Esophagus muscularis mucosa (tissue), 4 donors: ENCODE measurements around the gene AKNAD1. TPM values are rescaled to one million over a fixed set of nuclear protein-coding genes. Genes with fewer than 3 reads are reported as not detected.

Experiments
- DNase-seq: peaks from one replicate; pipeline ENCODE4 v3.0.0-alpha.2; 2017; ENCODE audit errors: extremely low spot score
- H3K27ac ChIP-seq, 4 donors: fragments of 200-600 bp; sonication (generic); replicated peaks in 1 of 4; 1 replicate in 3 of 4; 2 replicates in 1 of 4; pipeline ENCODE4 v1.5.1; 2016 to 2019; ENCODE audit warnings: mild to moderate bottlenecking in 1 of 4
- H3K27me3 ChIP-seq, 4 donors: fragments of 200-600 bp; sonication (generic); one replicate each; pipeline versions ENCODE4 v1.5.1 to v1.6.0; 2016 to 2019
- H3K36me3 ChIP-seq, 4 donors: fragments of 200-600 bp; sonication (generic); one replicate each; pipeline ENCODE4 v1.5.1; 2016 to 2019
- H3K4me1 ChIP-seq, 4 donors: fragments of 200-600 bp; sonication (generic); one replicate each; pipeline ENCODE4 v1.5.1; 2016 to 2019
- H3K4me3 ChIP-seq, 4 donors: fragments of 200-600 bp; sonication (generic); 1 replicate in 2 of 4; 2 replicates in 2 of 4; pipeline ENCODE4 v1.5.1; 2016 to 2019; ENCODE audit warnings: mild to moderate bottlenecking in 4 of 4, moderate library complexity in 1 of 4
- H3K9me3 ChIP-seq, 4 donors: fragments of 200-600 bp; sonication (generic); 1 replicate in 3 of 4; 2 replicates in 1 of 4; pipeline ENCODE4 v1.5.1; 2016 to 2019
- CTCF ChIP-seq, 3 experiments: fragments of 200-600 bp in 2 of 3; fragments of 450-650 bp in 1 of 3; sonication (generic) in 2 of 3; IDR thresholded peaks; one replicate each; pipeline ENCODE4 v1.5.1; 2017 to 2019; ENCODE audit warnings: antibody characterized with exemption in 3 of 3, mild to moderate bottlenecking in 2 of 3, moderate library complexity in 1 of 3
- EP300 ChIP-seq: sonication (generic); formaldehyde crosslinking; IDR thresholded peaks from one replicate; pipeline ENCODE4 v1.6.1; 2017; ENCODE audit warnings: antibody characterized with exemption
- POLR2A ChIP-seq: fragments of 450-650 bp; IDR thresholded peaks from one replicate; pipeline ENCODE4 v1.6.1; 2017; ENCODE audit warnings: antibody characterized with exemption, moderate library complexity, mild to moderate bottlenecking, low read depth
- POLR2AphosphoS5 ChIP-seq, 2 donors: sonication (generic); formaldehyde crosslinking; IDR thresholded peaks; one replicate each; pipeline ENCODE4 v1.6.1; 2017; ENCODE audit warnings: antibody characterized with exemption in 2 of 2
- WGBS: methylation state at CpG from one replicate; pipeline ENCODE4 v1.1.5; 2018; 5-methylcytosine and 5-hydroxymethylcytosine counted together
- intact Hi-C: fragments of 100-400 bp; cut with DNase I; formaldehyde crosslinking; loops from one replicate; pipeline ENCODE4 v1.15.1; 2023
- total RNA-seq, 4 donors: library from RNA; depleted of rRNA; stranded (reverse); fragments of >200 nt; gene quantifications; one replicate each; pipeline versions ENCODE4 v1.1.0 to v1.2.1, GENCODE V29; 2016

Gene AKNAD1
- total RNA-seq, 4 donors from 2014 or later = 0.13 to 7.5 (median 1.5) TPM

GRCh38 chr1:108860190-108860907, 3.5 kb upstream of the AKNAD1 start:
- H3K27ac ChIP-seq = no peak overlapping the region
- no peak for TF ChIP-seq EP300
- no peak for TF ChIP-seq CTCF (IDR thresholded peaks at IDR 0.05)
- no peak for TF ChIP-seq POLR2AphosphoS5 (IDR thresholded peaks at IDR 0.05)
- TF ChIP-seq POLR2A = no peak
- intact Hi-C loops = no loop called here
- peak; percentile 34 for DNase-seq
- no peak overlapping the region for H3K4me3 ChIP-seq
- 91% methylated on average over 9 of the region's 9 CpGs for WGBS
- H3K36me3 ChIP-seq = no peaks in the 10 kb centered on the region
- H3K4me1 ChIP-seq = no peaks in the 10 kb centered on the region
- no peaks in the 10 kb centered on the region for H3K9me3 ChIP-seq
- H3K27me3 ChIP-seq = no peaks in the 10 kb centered on the region

- Histone ChIP-seq H3K36me3 (no peaks in the 10 kb centered on the region), H3K9me3 (no peaks in the 10 kb centered on the region), H3K27me3 (no peaks in the 10 kb centered on the region), H3K4me1 (peaks cover 0 to 7% (median 1%) of the 10 kb centered on the region in 4 donors), H3K27ac (no peak overlapping the region), H3K4me3 (no peak overlapping the region)
- 76% methylated on average over 6 of the region's 6 CpGs for WGBS
- TF ChIP-seq POLR2A (no peak), CTCF (IDR thresholded peaks at IDR 0.05) (no peak), EP300 (no peak), POLR2AphosphoS5 (IDR thresholded peaks at IDR 0.05) (no peak)
- DNase-seq = peak; percentile 8
- intact Hi-C loops = no loop called here
Observed at GRCh38 chr1:108858230-108858950, 1.5 kb upstream of the AKNAD1 start.

- no peak for TF ChIP-seq POLR2A
- TF ChIP-seq POLR2AphosphoS5 (IDR thresholded peaks at IDR 0.05) = no peak
- TF ChIP-seq CTCF (IDR thresholded peaks at IDR 0.05) = no peak
- no peak for TF ChIP-seq EP300
- Histone ChIP-seq H3K27ac (no peak overlapping the region), H3K4me3 (no peak overlapping the region), H3K36me3 (no peaks in the 10 kb centered on the region), H3K27me3 (no peaks in the 10 kb centered on the region), H3K9me3 (no peaks in the 10 kb centered on the region), H3K4me1 (peaks cover 0 to 25% (median 11%) of the 10 kb centered on the region in 4 donors)
- intact Hi-C loops = no loop called here
- WGBS = 64% methylated on average over 3 of the region's 3 CpGs
- no peak for DNase-seq
Observed at GRCh38 chr1:108854221-108855019, 2.5 kb downstream of the AKNAD1 start.

GRCh38 chr1:108852221-108852975, 4.5 kb downstream of the AKNAD1 start:
- Histone ChIP-seq H3K36me3 (no peaks in the 10 kb centered on the region), H3K4me1 (peaks cover 7 to 29% (median 15%) of the 10 kb centered on the region in 4 donors), H3K27ac (peak overlapping the region; percentile 2 to 77 (median 58)), H3K9me3 (no peaks in the 10 kb centered on the region), H3K27me3 (no peaks in the 10 kb centered on the region), H3K4me3 (peak overlapping the region in 2 of 4 donors; percentile 12 to 17)
- no peak for DNase-seq
- intact Hi-C loops = no loop called here
- TF ChIP-seq POLR2AphosphoS5 (IDR thresholded peaks at IDR 0.05) (no peak), EP300 (no peak)
- WGBS = 43% methylated on average over 7 of the region's 7 CpGs
